Measurements from ENCODE around the gene DSTYK.

Gene DSTYK

DNA sequence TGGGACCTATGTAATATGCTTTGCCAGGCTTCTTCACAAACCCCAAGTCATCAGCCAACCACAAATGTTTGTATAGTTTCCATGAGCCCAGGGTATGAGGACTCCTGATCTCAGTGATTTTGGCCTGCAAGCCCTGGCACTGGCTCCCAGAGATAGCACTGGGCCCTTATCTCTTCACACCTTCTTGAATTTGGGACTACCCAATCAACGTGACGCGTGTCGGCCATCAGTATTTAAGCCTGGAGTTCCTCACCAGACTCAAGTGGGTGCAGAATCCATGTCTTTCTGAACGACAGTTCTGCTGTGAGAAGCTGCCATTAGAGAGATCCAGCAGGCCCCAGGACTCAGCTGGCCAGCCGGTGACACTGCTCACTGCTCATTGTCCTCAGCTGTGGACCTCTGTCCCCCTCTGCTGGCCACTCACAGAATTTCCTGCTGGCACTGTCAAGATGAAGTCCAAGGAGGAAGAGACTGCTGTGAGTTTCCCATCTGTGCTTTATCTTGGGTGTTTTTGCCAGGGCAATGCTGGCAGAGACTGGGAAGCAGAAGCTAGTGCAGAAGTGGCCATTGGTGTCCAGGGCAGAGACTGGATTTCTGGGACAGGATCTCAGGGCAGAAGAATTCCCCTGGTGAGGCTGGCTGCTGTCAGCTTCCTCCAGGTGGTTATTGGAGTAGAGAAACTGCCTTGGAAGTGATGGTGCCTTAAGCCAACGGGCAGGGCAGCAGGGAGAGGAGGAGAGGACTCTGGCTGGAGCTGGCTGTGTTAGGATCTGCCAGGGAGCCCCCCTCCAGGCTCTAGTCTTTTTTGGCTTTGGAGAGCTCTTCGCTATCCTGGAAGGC is 44.7 kb upstream of the DSTYK start:
- peak; percentile 56 for DNase-seq (ENCODE audit: extremely low read depth, low read depth)
- TF ChIP-seq, protein P1, sequence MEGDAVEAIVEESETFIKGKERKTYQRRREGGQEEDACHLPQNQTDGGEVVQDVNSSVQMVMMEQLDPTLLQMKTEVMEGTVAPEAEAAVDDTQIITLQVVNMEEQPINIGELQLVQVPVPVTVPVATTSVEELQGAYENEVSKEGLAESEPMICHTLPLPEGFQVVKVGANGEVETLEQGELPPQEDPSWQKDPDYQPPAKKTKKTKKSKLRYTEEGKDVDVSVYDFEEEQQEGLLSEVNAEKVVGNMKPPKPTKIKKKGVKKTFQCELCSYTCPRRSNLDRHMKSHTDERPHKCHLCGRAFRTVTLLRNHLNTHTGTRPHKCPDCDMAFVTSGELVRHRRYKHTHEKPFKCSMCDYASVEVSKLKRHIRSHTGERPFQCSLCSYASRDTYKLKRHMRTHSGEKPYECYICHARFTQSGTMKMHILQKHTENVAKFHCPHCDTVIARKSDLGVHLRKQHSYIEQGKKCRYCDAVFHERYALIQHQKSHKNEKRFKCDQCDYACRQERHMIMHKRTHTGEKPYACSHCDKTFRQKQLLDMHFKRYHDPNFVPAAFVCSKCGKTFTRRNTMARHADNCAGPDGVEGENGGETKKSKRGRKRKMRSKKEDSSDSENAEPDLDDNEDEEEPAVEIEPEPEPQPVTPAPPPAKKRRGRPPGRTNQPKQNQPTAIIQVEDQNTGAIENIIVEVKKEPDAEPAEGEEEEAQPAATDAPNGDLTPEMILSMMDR (IDR thresholded peaks at IDR 0.05; ENCODE audit: low read depth, low read length): peak; percentile 95

DNA sequence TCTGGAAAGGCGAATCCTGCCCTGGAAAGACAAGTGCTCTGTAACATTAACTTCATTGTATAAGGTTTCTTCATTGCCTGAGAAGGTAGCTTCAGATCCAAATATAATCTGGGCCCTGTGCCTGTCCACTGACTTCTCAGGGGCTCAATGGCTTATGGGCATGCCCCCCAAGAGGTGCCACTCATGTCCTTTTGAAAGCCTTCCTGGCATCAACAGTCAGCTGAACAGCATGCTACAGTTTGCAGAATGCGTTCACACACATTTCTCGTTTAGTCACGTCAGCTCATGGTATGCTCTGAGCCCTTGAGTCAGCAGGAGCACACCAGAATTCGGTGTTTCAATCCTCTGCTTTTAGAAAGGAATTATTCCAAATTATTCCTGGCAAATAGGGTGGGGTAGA is 40.1 kb upstream of the DSTYK start:
- TF ChIP-seq, protein P1 (IDR thresholded peaks at IDR 0.05; ENCODE audit: low read depth, low read length): no peak
- DNase-seq (ENCODE audit: extremely low read depth, low read depth): no peak

DNA sequence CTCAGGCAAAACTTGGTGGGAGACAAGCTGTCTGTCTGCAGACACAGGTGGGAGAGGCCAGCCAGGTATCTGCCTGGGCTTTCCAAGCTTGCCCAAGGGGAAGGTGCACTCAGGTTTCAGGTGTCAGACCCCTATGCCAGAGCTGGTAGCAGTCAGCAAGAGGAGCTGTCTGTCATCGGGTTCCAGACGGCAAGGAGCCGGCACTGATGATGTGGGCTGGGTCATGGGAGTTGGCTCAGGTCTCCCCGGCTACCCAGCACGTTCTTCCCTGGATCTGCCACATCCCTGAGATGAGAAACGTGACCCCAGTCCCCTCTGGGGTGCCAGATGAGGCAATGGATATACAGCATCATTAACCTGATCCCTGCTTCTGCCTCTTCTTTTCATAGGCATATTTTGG is 39.2 kb upstream of the DSTYK start:
- TF ChIP-seq, protein P1 (IDR thresholded peaks at IDR 0.05; ENCODE audit: low read depth, low read length): no peak
- DNase-seq (ENCODE audit: extremely low read depth, low read depth): no peak

DNA sequence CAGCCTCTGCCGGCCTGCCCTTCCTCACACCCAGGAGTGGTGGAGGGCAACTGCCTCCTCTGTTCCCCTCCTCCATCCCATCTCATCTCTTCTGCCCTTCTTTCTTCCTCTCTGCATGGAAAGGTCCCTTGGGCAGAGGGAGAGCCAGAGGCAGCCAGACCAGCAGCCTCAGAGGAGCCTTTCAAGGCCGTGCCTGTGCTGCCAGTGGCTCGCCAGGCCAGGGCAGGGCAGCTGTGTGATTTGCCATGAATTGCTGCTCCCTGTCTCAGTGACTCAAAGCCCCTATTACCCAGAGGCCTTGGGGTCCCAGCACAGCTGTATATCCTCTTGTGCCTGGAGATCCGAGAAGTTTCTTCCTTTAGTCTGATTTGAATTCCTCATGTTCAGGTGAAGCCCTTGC is 38.1 kb upstream of the DSTYK start:
- TF ChIP-seq, protein P1 (IDR thresholded peaks at IDR 0.05; ENCODE audit: low read depth, low read length): no peak
- no peak for DNase-seq (ENCODE audit: extremely low read depth, low read depth)

DNA sequence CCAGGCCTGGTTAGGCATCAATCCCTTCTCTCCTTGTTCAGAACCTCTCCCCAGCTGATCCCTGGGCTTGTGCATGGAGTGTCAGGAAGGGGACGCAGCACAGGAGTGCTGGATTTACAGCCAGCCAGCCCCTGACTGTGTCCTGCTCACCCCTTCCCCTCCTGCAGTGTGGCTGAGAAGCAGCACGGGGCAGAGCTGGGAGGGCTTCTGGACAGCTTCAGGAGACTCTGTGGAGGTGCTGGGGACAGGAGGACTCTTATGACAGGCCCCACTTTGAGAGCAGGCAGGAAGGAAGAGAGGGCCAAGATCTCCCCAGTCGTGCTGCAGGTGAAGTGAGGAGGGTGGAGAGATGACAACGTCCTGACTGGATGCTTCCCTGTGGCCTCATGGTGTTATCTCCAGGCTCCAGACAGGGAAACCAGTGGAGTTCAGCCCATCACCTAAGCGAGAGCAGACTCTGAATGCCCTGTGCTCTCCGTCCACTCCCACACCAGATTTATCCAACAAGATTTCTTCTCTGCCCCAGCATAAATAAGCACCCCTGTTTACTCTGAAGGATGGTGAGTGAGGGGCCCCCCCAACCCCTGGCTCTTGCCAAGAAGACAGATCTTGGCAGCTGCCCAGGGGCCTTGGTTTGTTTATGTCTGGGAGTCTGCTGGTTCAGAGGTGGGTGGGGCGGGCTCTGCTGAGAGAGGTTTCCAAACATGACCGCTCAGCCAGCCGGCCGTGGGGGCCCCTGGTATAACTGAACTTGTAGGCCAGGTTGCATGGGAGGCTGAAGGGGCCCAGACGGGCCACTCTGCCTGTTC is 37.5 kb upstream of the DSTYK start:
- peak; percentile 25 for DNase-seq (ENCODE audit: extremely low read depth, low read depth)
- TF ChIP-seq, protein P1 (IDR thresholded peaks at IDR 0.05; ENCODE audit: low read depth, low read length): no peak

DNA sequence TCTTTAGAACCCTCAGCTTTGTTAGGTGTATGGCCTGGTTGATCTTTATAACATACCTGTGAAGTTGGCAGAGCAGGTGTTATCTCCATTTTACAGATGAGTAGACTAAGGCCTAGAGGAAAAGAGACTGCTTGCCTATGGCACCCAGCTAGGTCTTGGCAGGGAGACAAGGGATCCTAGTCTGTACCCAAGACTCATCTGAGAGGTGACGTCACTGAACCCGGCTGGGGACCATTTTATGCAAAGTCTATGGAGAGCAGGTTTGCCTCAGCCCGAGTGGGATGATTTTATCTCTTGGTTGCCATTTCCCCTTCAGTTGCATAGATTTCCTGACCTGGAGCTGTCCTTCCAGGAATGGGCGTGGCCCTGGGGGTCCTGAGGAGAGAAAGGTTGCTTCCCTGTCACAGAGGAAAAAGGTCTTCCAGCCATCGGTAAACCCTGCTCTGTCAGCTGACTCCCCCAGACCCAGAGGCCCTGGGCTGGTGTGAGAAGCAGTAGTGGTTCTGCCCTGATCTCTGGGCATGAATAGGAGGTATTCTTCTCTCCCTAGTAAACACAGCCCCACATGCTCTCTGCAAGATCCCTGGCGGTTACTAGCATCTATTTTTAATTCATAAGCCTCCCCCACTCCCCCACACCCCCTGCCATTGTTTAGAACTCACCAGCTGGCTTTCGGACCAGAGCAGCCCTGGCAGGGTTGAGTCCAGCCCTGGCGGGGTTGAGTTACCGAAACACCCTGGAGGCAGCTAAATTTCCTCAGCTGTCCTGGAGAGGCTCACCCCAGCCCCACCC is 35.8 kb upstream of the DSTYK start:
- TF ChIP-seq, protein P1 (IDR thresholded peaks at IDR 0.05; ENCODE audit: low read depth, low read length): no peak
- no peak for DNase-seq (ENCODE audit: extremely low read depth, low read depth)

All from AG09319 (cell line).